Activated naive CD4-positive, alpha-beta T cell treated with anti-CD3 and anti-CD28 coated beads, Interleukin-2, amount 50 U/mL, for 72 hours (primary cell): ENCODE results near the gene MIER2. TPM values are rescaled to one million over a fixed set of nuclear protein-coding genes. Genes with fewer than 3 reads are reported as not detected.

Source experiments
- ATAC-seq, 2 donors: fragments of 150-1000 bp; cut with Tn5 transposase; 2 replicates each; pipeline ENCODE4 v1.10.0; 2021; ENCODE audit warnings: mild to moderate bottlenecking in 2 of 2, moderate library complexity in 2 of 2
- DNase-seq, 2 donors: peaks; one replicate each; pipeline ENCODE4 v3.0.0; 2021 to 2022; ENCODE audit warnings: low spot score in 2 of 2
- H3K27ac Mint-ChIP-seq, 2 donors: one replicate each; pipeline ENCODE4 v1.8.0; 2022; ENCODE audit warnings: mild to moderate bottlenecking in 2 of 2, mixed read lengths in 2 of 2
- H3K36me3 Mint-ChIP-seq, 2 donors: one replicate each; pipeline ENCODE4 v1.8.0; 2022; ENCODE audit warnings: mixed read lengths in 2 of 2
- H3K9me3 Mint-ChIP-seq, 2 donors: one replicate each; pipeline ENCODE4 v1.8.0; 2022; ENCODE audit warnings: mixed read lengths in 2 of 2
- total RNA-seq, 2 donors: library from RNA; stranded (reverse); gene quantifications; one replicate each; pipeline ENCODE4 v1.2.3, GENCODE V29; 2022

Gene MIER2
- total RNA-seq, 2 donors from 2014 or later: 22.8 to 34.3 TPM

- ATAC-seq (peak; percentile 50 to 63), DNase-seq (peak; percentile 44 to 62)
- H3K36me3 Mint-ChIP-seq: peaks cover 20 to 35% of the 10 kb centered on the region in 2 donors
- peak overlapping the region; percentile 68 to 81 for H3K27ac Mint-ChIP-seq
- H3K9me3 Mint-ChIP-seq: peaks cover 7 to 9% of the 10 kb centered on the region in 2 donors
These were observed 513 bp downstream of the MIER2 start for GRCh38 chr19:343941-344624.

DNA sequence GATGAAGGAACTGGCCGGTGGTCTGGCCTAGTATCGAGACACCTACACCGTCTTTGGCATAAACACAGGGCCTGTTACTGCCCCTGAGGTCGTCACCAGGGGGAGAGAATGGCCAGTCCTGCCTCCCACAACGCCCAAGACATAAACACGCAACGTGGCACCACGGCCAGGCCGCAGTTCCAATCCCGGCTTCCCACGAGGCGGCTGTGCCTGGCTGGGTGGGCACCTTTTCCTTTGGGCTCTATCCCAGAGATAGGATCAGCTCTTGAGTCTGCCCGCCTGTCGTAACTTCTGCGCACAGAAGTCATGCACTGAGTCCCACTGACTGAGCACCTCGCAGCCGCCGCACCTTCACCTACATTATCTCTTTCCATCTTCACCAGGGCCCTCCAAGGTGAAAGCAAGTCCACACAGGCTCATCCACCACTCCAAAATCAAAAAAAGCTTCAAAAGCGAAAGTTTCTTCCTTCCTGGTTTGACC is 1.1 kb downstream of the MIER2 start:
- DNase-seq: peak in 1 of 2 donors; percentile 53
- Mint-ChIP-seq H3K27ac (peak overlapping the region; percentile 68 to 81), H3K36me3 (peaks cover 20 to 41% of the 10 kb centered on the region in 2 donors), H3K9me3 (peaks cover 7 to 9% of the 10 kb centered on the region in 2 donors)
- no peak for ATAC-seq

- peaks cover 7 to 9% of the 10 kb centered on the region in 2 donors for H3K9me3 Mint-ChIP-seq
- H3K27ac Mint-ChIP-seq: peak overlapping the region; percentile 68 to 72
- H3K36me3 Mint-ChIP-seq: peaks cover 20 to 47% of the 10 kb centered on the region in 2 donors
- DNase-seq: peak in 1 of 2 donors; percentile 54
- peak in 1 of 2 donors; percentile 3 for ATAC-seq
These were observed 1.7 kb downstream of the MIER2 start for GRCh38 chr19:342801-343421.

DNA sequence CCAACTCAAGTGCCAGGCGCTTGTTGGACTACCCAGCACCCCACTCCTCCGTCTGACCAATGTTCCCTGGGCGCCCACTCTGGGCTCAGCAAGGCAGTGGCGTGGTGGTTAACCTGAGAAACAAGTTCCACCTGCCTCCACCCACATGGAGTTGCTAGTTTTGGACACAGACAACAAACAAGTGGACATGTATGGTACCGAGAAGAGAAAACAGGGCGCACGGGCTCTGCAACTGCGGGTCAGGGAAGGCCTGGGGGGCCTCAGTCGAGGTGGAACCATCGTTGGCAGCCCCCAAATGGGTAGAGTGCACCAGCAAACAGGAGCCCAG is 2.5 kb downstream of the MIER2 start:
- Mint-ChIP-seq H3K9me3 (peaks cover 7 to 9% of the 10 kb centered on the region in 2 donors), H3K27ac (peak overlapping the region in 1 of 2 donors; percentile 68), H3K36me3 (peaks cover 20 to 47% of the 10 kb centered on the region in 2 donors)
- DNase-seq: peak in 1 of 2 donors; percentile 52
- ATAC-seq: no peak

GRCh38 chr19:341386-342127 is 3.0 kb downstream of the MIER2 start:
- DNase-seq: no peak
- H3K9me3 Mint-ChIP-seq: peaks cover 7 to 9% of the 10 kb centered on the region in 2 donors
- no peak overlapping the region for H3K27ac Mint-ChIP-seq
- no peak for ATAC-seq
- peaks cover 20 to 47% of the 10 kb centered on the region in 2 donors for H3K36me3 Mint-ChIP-seq

DNA sequence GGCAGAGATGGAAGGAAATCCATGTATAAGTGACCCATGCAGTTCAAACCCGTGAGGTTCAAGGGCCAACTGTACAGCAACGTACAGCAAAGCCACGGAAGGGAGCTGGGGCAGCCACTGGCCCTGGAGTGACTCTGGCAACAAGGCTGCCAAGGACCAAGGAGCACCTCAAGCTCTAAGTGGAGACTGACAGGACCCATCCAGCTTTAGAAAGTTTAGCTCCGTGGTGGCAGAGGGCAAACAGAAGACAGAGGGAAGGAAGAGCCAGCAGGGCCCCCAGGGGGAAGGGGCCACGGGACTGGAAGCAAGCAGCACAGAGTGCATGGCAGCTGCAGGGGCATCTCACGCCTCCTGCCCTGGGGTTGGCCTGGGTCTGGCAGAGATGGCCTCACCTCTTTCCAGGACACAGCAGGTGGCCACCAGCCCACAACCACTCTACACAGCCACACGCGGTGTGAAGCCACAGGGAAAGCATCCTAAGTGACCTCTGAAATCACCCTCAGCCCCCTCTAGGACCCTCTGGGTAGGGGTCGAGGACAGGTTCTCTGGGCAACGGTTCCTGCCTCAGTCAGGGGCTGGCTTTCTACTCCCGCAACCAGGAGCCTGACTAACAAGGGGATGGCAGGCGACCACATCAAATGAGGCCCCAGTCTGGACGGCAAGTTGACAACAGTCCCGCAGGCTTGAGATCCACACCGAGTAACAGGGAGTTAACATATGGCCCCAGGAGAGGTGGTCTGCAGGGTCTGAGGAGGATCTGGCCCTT is 3.8 kb downstream of the MIER2 start:
- peak in 1 of 2 donors; percentile 50 for DNase-seq
- Mint-ChIP-seq H3K9me3 (peaks cover 7 to 9% of the 10 kb centered on the region in 2 donors), H3K27ac (peak overlapping the region in 1 of 2 donors; percentile 49), H3K36me3 (peaks cover 20 to 47% of the 10 kb centered on the region in 2 donors)
- no peak for ATAC-seq

- Mint-ChIP-seq H3K27ac (no peak overlapping the region), H3K36me3 (peaks cover 13 to 39% of the 10 kb centered on the region in 2 donors), H3K9me3 (no peaks in the 10 kb centered on the region)
- ATAC-seq (peak in 1 of 2 donors; percentile 37), DNase-seq (peak in 1 of 2 donors; percentile 25)
These were observed 5.2 kb downstream of the MIER2 start for GRCh38 chr19:339262-339887.

- DNase-seq: no peak
- H3K36me3 Mint-ChIP-seq: peaks cover 7 to 32% of the 10 kb centered on the region in 2 donors
- H3K27ac Mint-ChIP-seq: no peak overlapping the region
- H3K9me3 Mint-ChIP-seq: no peaks in the 10 kb centered on the region
- ATAC-seq: no peak
These were observed 6.2 kb downstream of the MIER2 start for GRCh38 chr19:338421-338820.

GRCh38 chr19:336067-336614 is 8.5 kb downstream of the MIER2 start:
- Mint-ChIP-seq H3K27ac (no peak overlapping the region), H3K36me3 (peaks cover 0 to 35% of the 10 kb centered on the region in 2 donors), H3K9me3 (no peaks in the 10 kb centered on the region)
- ATAC-seq: no peak
- DNase-seq: peak in 1 of 2 donors; percentile 39

DNA sequence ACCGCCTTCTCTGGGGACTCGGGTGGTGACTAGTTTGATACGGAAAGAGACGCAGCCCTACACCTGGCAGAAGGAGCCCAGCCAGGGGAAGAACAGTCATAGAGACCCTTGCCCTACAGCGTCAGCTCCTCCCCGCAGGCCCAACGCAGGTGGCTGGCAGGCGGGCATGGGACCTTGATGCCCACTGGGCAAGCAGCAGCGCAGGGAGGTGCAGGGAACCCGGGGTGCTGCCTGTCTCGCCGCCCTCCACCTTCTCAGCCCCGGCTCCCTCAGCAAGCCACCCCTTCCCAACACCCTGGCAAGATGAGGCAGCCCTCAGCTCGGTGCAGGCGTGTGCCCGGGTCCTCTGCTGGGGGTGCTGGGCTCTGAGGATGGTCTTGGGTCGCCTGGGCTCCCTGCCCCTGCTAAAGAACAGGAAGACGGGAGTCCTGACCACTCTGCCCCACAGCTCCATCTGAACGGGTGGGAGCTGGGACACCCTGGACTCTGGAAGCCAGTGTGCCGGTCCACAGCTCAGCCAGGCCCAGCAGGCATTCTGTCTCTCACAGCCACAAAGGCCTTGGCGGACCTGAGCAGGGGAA is 9.0 kb downstream of the MIER2 start:
- Mint-ChIP-seq H3K27ac (peak overlapping the region in 1 of 2 donors; percentile 14), H3K36me3 (peaks cover 4 to 35% of the 10 kb centered on the region in 2 donors), H3K9me3 (peaks cover 0 to 3% of the 10 kb centered on the region in 2 donors)
- DNase-seq (peak in 1 of 2 donors; percentile 25), ATAC-seq (no peak)

DNA sequence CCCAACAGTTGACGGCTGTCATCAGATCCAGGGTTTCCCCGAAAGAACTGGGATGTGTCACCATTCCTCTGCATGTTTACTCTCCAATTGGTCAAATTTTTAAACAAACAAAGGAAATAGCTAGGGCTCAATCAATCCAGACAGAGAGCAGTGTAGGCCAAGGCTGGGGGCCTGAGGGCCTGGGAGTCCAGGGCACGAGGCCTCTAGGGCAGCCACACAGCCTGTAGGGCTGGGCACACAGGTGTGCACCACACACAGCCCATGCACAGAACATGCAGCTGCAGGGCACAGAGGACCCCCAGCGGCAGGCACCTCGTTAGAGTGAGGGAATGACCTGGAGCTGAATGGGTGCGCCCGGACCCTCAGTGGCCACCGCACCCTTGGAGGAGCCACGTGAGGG is 9.5 kb downstream of the MIER2 start:
- peaks cover 6 to 32% of the 10 kb centered on the region in 2 donors for H3K36me3 Mint-ChIP-seq
- peaks cover 0 to 4% of the 10 kb centered on the region in 2 donors for H3K9me3 Mint-ChIP-seq
- peak overlapping the region in 1 of 2 donors; percentile 14 for H3K27ac Mint-ChIP-seq
- no peak for ATAC-seq
- DNase-seq: no peak

GRCh38 chr19:334296-335071 is 10.1 kb downstream of the MIER2 start:
- peaks cover 7 to 28% of the 10 kb centered on the region in 2 donors for H3K36me3 Mint-ChIP-seq
- no peak overlapping the region for H3K27ac Mint-ChIP-seq
- H3K9me3 Mint-ChIP-seq: peaks cover 0 to 4% of the 10 kb centered on the region in 2 donors
- DNase-seq (peak in 1 of 2 donors; percentile 25), ATAC-seq (no peak)

GRCh38 chr19:330503-330902 is 14.1 kb downstream of the MIER2 start:
- Mint-ChIP-seq H3K9me3 (peaks cover 0 to 9% of the 10 kb centered on the region in 2 donors), H3K36me3 (peaks cover 26 to 41% of the 10 kb centered on the region in 2 donors), H3K27ac (no peak overlapping the region)
- DNase-seq (peak in 1 of 2 donors; percentile 18), ATAC-seq (no peak)

GRCh38 chr19:329876-330275 is 14.7 kb downstream of the MIER2 start:
- Mint-ChIP-seq H3K36me3 (peaks cover 26 to 41% of the 10 kb centered on the region in 2 donors), H3K27ac (no peak overlapping the region), H3K9me3 (peaks cover 0 to 9% of the 10 kb centered on the region in 2 donors)
- no peak for ATAC-seq
- DNase-seq: peak in 1 of 2 donors; percentile 2
